ENCODE results near the gene FOCAD. TPM values are rescaled to one million over a fixed set of nuclear protein-coding genes. Genes with fewer than 3 reads are reported as not detected.

Gene FOCAD
- total and polyA plus RNA-seq, 2 donors (not counting 1 experiment from before 2014, with no cell fraction given): 4.0 to 10.1 TPM

DNA sequence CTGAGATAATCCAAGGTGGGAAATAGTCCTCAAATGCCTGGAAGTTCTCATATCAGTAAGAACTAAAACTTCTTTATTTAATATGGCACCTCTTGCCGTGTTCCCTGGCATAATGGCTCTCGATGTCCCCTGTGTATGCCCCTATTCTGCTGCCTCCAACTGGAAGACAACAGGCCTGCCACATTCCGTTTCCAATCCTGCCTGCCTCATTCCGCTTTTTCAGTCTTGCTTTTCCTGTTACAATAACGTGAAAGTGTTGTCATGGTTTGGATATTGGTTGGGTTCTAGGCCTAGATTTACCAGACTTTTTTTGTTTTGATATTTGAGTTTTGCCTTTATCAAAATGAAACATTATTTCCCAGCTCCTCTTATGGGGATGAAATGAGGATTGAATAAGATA, 98.2 kb downstream of the FOCAD start:
- no peaks in the 10 kb centered on the region for H4K20me1 ChIP-seq (ENCODE audit: control insufficient read depth, insufficient read depth, low read length, poor library complexity, severe bottlenecking)
- Mint-ChIP-seq H3K27me3 (no peaks in the 10 kb centered on the region), H3K27ac (no peak overlapping the region), H3K4me3 (no peak overlapping the region), H3K4me1 (no peaks in the 10 kb centered on the region), H3K9me3 (ENCODE audit: insufficient read depth) (no peaks in the 10 kb centered on the region)
- H3K36me3 ChIP-seq (replicated peaks in 1 of 2; ENCODE audit: control extremely low read depth in 1 of 2, control insufficient read depth in 1 of 2, extremely low read depth in 1 of 2, insufficient read depth in 2 of 2, low read length in 1 of 2): no peaks in the 10 kb centered on the region
- POLR2A ChIA-PET: no interaction called here
- no peak overlapping the region for H3K9ac ChIP-seq (ENCODE audit: low read length)
- TF ChIP-seq, protein P1, sequence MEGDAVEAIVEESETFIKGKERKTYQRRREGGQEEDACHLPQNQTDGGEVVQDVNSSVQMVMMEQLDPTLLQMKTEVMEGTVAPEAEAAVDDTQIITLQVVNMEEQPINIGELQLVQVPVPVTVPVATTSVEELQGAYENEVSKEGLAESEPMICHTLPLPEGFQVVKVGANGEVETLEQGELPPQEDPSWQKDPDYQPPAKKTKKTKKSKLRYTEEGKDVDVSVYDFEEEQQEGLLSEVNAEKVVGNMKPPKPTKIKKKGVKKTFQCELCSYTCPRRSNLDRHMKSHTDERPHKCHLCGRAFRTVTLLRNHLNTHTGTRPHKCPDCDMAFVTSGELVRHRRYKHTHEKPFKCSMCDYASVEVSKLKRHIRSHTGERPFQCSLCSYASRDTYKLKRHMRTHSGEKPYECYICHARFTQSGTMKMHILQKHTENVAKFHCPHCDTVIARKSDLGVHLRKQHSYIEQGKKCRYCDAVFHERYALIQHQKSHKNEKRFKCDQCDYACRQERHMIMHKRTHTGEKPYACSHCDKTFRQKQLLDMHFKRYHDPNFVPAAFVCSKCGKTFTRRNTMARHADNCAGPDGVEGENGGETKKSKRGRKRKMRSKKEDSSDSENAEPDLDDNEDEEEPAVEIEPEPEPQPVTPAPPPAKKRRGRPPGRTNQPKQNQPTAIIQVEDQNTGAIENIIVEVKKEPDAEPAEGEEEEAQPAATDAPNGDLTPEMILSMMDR (IDR thresholded peaks at IDR 0.05): no peak
- TF ChIP-seq EZH2 (IDR thresholded peaks at IDR 0.05; ENCODE audit: borderline replicate concordance, insufficient read depth, low read depth, low read length, poor library complexity, severe bottlenecking): no peak
- no peak for DNase-seq
- H3K9me3 ChIP-seq (ENCODE audit: control extremely low read depth in 1 of 3, control insufficient read depth in 2 of 3, insufficient read depth in 1 of 3, low read length in 2 of 3): no peaks in the 10 kb centered on the region
- no peak for ATAC-seq (ENCODE audit: low read depth)
- CTCF ChIA-PET: no interaction called here
- 100% methylated on average over 2 of the region's 5 CpGs for WGBS (ENCODE audit: insufficient coverage)
- H3K79me2 ChIP-seq (ENCODE audit: control insufficient read depth, insufficient read depth, low read length): no peaks in the 10 kb centered on the region
- no peak overlapping the region for H3K4me3 ChIP-seq (ENCODE audit: control extremely low read depth in 1 of 5, extremely low read depth in 1 of 5, insufficient read depth in 1 of 5, low read depth in 2 of 5, low read length in 4 of 5)
- H3K4me1 ChIP-seq (ENCODE audit: control insufficient read depth in 2 of 2, insufficient read depth in 2 of 2, low read length in 2 of 2): no peaks in the 10 kb centered on the region
- no peak overlapping the region for H3K27ac ChIP-seq (ENCODE audit: low read length in 2 of 2)
- intact Hi-C loops (cut with micrococcal nuclease): no loop called here
- H3K27me3 ChIP-seq (replicated peaks in 1 of 4; ENCODE audit: control extremely low read depth in 1 of 4, control insufficient read depth in 3 of 4, insufficient read depth in 4 of 4, low read length in 3 of 4): no peaks in the 10 kb centered on the region
- H3K4me2 ChIP-seq (replicated peaks; ENCODE audit: low read depth, low read length, poor library complexity, severe bottlenecking): no peak overlapping the region
- no peak overlapping the region for H2AFZ ChIP-seq (ENCODE audit: insufficient read depth, low read depth, low read length, poor library complexity, severe bottlenecking)

DNA sequence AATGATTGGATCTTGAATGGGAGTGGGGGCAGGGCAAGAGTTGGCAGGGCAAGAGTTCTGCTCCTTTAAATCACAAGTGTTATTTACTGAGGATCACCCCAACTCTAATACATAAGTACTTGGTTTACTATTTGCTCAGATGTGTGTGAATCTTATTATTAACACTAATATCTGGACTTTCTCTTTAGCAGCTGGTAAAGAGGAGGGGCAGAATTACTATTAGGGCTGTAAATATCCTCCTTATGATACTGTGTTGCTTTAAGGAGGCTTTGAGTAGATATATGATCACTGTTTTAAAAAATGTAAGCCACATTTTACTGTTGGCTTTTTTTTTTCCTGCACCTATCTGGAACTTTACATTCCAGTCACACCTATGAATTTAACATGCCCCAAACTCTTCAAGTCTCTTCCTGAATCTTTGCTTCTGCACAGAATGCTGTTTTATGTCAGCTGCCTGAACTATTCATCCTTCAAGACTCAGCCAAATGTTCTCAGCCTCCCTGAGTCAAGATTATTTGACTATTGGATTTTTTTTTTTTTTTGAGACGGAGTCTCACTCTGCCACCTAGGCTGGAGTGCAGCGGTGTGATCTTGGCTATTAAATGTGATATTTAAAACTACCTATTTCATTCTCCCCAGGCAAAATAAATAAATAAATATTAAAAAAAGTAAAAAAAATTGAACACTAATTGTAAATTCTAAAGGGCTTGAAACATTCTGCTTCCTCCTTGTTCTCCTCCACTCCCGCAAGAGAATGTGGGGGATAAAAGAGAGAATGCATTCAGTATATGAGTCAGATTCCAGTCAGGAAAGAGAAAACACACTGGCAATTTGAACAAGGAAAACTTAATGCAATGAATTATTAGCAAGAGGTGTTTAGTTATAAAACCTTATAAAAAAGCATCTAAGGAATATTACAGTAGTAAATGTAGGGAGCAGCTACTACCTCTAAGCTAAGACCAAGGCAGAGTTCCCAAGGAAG, 99.3 kb downstream of the FOCAD start:
- no peak overlapping the region for H3K27ac ChIP-seq (ENCODE audit: low read length in 2 of 2)
- ChIA-PET POLR2A (no interaction called here), CTCF (no interaction called here)
- Mint-ChIP-seq H3K9me3 (ENCODE audit: insufficient read depth) (no peaks in the 10 kb centered on the region), H3K27me3 (no peaks in the 10 kb centered on the region), H3K27ac (no peak overlapping the region), H3K4me3 (no peak overlapping the region), H3K4me1 (no peaks in the 10 kb centered on the region)
- no peaks in the 10 kb centered on the region for H3K36me3 ChIP-seq (replicated peaks in 1 of 2; ENCODE audit: control extremely low read depth in 1 of 2, control insufficient read depth in 1 of 2, extremely low read depth in 1 of 2, insufficient read depth in 2 of 2, low read length in 1 of 2)
- ATAC-seq (ENCODE audit: low read depth) (no peak), DNase-seq (no peak)
- no peak overlapping the region for H3K9ac ChIP-seq (ENCODE audit: low read length)
- no peaks in the 10 kb centered on the region for H4K20me1 ChIP-seq (ENCODE audit: control insufficient read depth, insufficient read depth, low read length, poor library complexity, severe bottlenecking)
- no peaks in the 10 kb centered on the region for H3K27me3 ChIP-seq (replicated peaks in 1 of 4; ENCODE audit: control extremely low read depth in 1 of 4, control insufficient read depth in 3 of 4, insufficient read depth in 4 of 4, low read length in 3 of 4)
- H3K4me2 ChIP-seq (replicated peaks; ENCODE audit: low read depth, low read length, poor library complexity, severe bottlenecking): no peak overlapping the region
- WGBS (ENCODE audit: insufficient coverage): no CpG with 5 or more reads among the region's 3 CpGs
- intact Hi-C loops (cut with micrococcal nuclease): no loop called here
- H3K79me2 ChIP-seq (ENCODE audit: control insufficient read depth, insufficient read depth, low read length): no peaks in the 10 kb centered on the region
- H3K4me3 ChIP-seq (ENCODE audit: control extremely low read depth in 1 of 5, extremely low read depth in 1 of 5, insufficient read depth in 1 of 5, low read depth in 2 of 5, low read length in 4 of 5): no peak overlapping the region
- no peaks in the 10 kb centered on the region for H3K9me3 ChIP-seq (ENCODE audit: control extremely low read depth in 1 of 3, control insufficient read depth in 2 of 3, insufficient read depth in 1 of 3, low read length in 2 of 3)
- no peak overlapping the region for H2AFZ ChIP-seq (ENCODE audit: insufficient read depth, low read depth, low read length, poor library complexity, severe bottlenecking)
- TF ChIP-seq, protein P1 (IDR thresholded peaks at IDR 0.05): no peak
- TF ChIP-seq EZH2 (IDR thresholded peaks at IDR 0.05; ENCODE audit: borderline replicate concordance, insufficient read depth, low read depth, low read length, poor library complexity, severe bottlenecking): no peak
- H3K4me1 ChIP-seq (ENCODE audit: control insufficient read depth in 2 of 2, insufficient read depth in 2 of 2, low read length in 2 of 2): no peaks in the 10 kb centered on the region
